NCI-H2107 treated with DMSO at 0.1 percent for 48 hours (cell line): Measurements from ENCODE around the gene ROR2.
A peak's percentile ranks its signal among the peaks of the same experiment; 100 is the strongest.

Experiments used
- DNase-seq: peaks from one replicate; lab custom pipeline; 2025; ENCODE audit not compliant: unreplicated experiment; lab: John Stamatoyannopoulos, UW

ROR2 gene

DNA sequence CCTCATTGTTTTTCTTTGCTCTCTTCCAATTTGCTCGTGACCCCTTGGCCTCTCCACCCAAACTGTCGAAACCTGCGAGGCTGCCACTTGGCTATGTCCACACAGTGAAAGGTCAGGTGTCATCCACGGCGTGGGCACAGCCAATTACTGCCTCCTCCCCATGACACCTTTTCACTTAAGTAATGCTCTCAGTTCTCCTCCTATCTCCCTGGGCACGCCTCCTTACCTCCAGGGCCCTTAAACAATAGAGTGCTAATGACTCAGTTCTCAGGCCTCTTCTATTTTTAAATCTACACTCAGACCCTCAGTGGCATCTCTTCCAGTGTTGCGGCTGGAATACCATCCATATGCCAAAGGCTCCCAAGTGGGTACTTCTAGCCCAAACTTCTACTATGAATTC, 256.8 kb downstream of the ROR2 start:
- DNase-seq = no peak

- DNase-seq = no peak
Observed at GRCh38 chr9:91690540-91691249, 259.3 kb downstream of the ROR2 start.

DNA sequence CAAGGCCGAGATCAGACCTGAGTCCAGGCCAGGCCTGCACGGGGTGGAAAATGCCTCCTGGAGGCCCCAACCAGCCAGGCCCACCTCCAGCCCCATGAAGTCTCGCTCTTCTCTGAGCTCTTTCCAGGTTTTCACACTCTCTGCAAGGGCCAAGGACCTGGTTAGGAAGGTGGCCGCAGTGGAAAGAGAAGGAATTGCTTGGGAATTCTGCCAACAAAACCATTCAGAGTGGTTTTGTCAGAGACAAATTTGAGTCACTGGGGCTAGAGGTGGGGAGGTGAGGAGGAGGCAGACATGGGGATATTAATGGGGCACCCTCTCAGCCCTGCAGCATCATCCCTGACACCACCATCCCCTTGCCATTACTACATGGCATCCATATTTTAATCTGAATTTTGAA, 261.0 kb downstream of the ROR2 start:
- no peak for DNase-seq

GRCh38 chr9:91683269-91683668, 266.8 kb downstream of the ROR2 start:
- DNase-seq = no peak

- no peak for DNase-seq
Observed at GRCh38 chr9:91682806-91683205, 267.2 kb downstream of the ROR2 start.

DNA sequence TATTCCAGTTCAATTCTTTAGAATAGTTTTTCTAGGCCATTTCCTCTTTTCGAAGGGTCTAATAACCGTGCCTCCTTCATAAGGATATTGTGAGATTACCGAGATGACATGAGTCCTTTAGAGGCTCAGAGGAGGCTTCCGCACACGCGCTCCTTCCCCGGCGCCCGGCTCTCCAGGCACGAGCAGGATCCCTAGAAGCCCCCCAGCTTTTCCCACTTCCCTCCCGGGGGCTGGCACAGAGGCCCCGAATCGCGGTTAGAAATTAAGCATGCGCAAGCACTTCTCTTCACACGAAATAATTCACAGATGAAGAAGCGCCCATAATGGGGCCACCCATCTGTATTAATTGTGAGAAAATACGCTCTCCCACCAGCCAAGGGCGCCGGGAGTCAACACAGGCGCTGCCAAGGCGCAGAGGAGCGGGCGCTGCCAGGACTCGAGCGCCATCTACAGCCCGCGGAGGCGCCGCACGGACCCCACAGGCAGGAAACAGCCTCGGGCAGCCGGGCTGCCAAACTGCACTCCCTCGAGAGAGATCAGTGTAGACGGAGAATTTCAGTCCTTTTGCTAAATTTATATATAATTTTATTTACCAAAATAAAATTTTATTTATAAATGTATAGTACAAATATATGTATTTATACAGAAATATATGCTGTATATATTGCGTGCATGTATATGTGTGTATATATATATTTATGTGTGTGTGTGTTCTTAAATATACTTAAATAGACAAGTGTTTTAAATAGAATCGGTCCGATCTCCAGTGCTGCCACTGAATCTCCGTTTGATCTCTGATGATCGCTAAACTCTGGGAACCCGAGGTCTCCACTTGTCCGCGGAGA, 268.3 kb downstream of the ROR2 start:
- peak; percentile 13 for DNase-seq

- DNase-seq = no peak
Observed at GRCh38 chr9:91680998-91681397, 269.0 kb downstream of the ROR2 start.

DNA sequence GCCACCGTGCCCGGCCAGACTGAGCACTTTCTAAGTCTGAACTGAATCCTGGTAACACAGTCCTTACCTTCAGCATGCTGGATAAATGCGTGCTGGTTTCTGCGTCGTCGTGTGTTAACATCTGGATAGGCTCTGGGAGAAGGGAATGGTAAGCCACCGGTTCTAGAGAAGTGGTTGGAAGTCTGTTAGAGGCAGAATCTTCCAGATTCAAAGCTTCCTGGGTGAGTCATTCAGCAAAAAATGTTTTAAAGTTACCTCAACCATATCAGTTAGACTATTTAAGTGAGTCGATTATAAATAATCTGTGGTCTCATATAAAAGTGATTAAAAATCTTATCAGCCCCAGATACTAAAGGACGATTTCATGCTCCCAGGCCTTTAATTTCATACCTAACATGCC, 269.9 kb downstream of the ROR2 start:
- no peak for DNase-seq

- no peak for DNase-seq
Observed at GRCh38 chr9:91678807-91679580, 271.0 kb downstream of the ROR2 start.

GRCh38 chr9:91677822-91678436, 272.1 kb downstream of the ROR2 start:
- no peak for DNase-seq

GRCh38 chr9:91677331-91677730, 272.7 kb downstream of the ROR2 start:
- DNase-seq = no peak

DNA sequence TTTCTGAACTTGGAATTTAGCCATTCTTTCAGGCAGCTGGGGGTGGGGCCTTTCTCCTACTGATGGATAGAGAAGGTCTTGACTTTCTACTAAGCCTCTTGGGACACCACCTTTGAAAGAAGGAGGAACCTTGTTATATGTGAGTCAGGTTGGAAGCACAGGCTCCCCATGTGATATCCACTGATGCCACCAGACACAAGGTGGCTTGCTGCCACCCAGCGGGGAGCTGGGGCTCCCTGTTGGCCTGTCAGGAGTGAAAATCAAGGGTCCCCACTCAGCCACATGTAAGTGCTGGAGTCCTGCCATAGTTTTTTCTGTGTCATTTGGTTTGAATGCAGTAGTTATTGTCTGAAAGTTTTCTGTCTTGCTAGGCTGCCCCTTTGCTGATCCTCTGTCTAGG, 274.0 kb downstream of the ROR2 start:
- DNase-seq = no peak

DNA sequence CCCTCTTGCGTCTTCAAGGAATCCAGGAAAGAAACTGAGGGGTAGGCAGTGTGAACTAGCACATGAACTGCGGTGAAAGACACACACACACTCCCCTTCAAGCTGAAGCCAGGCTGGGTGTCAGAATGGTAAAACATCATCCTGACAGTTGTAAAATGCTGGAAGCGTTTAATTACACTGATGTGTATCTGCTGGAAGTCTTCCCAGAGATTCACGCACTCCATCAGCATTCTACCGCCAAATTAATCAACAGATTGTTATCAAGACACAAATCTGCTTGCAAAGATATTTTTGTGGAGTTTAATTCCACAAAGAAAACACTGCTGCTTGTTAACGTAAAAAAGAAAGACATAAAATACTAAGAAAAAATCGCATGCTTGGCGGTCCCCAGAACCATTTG, 285.4 kb downstream of the ROR2 start:
- no peak for DNase-seq

GRCh38 chr9:91663858-91664257, 286.2 kb downstream of the ROR2 start:
- DNase-seq = no peak

- DNase-seq = no peak
Observed at GRCh38 chr9:91661451-91661850, 288.6 kb downstream of the ROR2 start.

DNA sequence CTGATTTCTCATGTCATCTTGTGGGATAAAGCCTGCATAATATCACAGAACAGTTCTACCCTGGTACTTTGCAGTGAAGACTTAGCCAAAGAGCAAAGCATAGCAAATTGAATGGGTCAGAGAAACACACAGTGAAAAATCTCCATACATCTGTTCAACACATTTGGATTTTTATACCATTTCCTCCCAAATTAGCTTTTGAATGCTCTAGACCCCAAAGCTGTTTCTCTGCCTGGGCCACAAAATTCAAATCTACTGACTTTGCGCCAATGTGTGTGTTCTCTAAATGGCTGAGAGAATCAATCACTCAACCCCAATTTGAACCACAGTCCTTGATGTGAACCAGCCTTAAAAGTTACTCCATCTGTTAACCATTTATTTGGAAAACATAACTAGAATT, 289.5 kb downstream of the ROR2 start:
- no peak for DNase-seq

DNA sequence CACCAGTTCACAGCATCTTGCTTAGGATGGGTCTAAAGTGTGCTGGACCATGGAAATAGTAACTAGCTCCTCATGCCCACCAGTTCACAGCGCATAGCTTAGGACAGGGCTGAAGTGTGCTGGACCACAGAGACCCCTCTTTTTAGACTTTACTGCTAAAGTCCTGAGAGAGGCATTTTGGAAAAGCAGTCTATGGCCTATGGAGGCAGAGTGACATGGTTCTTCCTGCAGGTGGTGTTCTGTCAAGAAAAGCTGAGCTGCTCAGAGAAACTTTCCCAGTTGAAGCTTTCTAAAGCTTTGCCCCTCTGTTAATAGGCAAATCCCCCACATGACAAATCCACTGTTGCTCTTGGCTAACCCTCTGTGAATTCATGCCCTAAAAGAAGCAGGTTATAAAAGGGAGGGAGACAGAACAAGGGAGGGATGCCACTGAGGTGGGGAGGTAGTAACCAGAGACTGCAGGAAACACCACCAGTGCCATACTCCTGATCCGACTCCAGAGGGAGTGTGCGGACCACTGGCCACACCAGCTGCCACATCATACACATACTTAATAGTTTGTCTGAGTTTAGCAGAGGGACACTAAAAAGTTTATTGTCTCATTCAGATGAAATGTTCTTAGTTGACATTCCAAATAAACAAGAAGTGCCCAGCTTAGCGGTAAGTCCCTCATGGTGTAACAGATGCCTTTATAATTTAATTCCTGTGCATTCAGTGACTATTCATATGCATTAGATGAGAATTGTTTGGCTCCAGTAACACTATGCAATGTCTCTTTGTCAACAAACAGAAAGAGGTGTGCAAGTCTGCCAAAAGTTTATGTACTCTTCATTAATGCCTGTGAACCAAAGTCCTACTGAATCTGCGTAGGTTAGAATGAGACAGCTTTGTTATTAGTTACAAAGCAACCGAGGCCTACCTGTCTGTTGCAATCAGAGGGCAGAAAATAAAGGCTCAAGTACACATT, 290.2 kb downstream of the ROR2 start:
- no peak for DNase-seq

GRCh38 chr9:91658513-91659105, 291.4 kb downstream of the ROR2 start:
- no peak for DNase-seq

DNA sequence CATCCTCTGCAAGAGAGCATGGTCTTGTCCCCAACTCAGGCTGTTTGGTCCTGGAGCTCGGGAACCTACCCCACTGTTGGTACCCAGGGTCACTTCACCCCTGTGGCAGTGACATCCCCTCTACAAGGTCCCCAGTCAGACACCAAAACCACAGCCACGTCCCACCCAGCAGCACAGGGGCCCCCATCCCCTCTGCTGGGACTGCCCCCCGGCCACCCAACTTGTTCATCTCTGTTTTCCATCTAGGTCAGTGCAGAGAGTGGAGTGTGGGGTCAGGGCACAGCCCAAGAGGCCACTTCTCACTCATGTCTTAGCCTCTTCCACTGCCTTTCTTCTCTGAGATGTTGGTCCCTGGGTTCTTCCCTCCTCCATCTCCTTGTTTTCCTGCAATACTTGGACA, 292.5 kb downstream of the ROR2 start:
- DNase-seq = no peak

GRCh38 chr9:91655658-91656057, 294.4 kb downstream of the ROR2 start:
- DNase-seq = no peak
